ENCODE results near the gene HSD17B2.

GRCh38 chr16:82013139-82013538 lies 21.9 kb upstream of the HSD17B2 start:
- TF ChIP-seq, protein P1, sequence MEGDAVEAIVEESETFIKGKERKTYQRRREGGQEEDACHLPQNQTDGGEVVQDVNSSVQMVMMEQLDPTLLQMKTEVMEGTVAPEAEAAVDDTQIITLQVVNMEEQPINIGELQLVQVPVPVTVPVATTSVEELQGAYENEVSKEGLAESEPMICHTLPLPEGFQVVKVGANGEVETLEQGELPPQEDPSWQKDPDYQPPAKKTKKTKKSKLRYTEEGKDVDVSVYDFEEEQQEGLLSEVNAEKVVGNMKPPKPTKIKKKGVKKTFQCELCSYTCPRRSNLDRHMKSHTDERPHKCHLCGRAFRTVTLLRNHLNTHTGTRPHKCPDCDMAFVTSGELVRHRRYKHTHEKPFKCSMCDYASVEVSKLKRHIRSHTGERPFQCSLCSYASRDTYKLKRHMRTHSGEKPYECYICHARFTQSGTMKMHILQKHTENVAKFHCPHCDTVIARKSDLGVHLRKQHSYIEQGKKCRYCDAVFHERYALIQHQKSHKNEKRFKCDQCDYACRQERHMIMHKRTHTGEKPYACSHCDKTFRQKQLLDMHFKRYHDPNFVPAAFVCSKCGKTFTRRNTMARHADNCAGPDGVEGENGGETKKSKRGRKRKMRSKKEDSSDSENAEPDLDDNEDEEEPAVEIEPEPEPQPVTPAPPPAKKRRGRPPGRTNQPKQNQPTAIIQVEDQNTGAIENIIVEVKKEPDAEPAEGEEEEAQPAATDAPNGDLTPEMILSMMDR (IDR thresholded peaks at IDR 0.05), result no peak
- TF ChIP-seq POLR2A (IDR thresholded peaks at IDR 0.05), result no peak
- TF ChIP-seq POLR2AphosphoS5 (IDR thresholded peaks at IDR 0.05), result no peak
